ENCODE measurements around the gene NFIX.

DNA sequence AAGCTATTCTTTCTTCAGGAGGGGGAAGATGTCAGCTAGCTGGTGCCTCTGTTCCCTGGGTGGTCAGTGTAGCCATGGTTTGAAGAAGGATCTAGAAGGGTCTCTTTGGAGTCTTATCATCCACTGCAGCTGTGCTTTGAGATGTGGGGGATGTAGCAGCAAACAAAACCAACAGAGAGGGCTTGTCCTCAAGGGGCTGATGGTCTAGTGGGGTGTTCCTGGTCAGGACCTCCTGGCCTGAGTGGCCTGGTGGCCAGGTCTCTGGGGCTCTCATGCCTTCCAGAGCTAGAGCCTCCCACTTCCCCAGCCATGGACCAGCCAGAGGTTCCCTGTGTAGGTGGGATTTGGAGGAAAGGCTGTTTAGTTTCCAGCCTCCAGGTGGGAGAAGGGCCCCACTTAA lies 67.0 kb downstream of the NFIX start:
- TF ChIP-seq EZH2 (IDR thresholded peaks at IDR 0.05; ENCODE audit: insufficient read depth, low read length), result no peak
- no peak for TF ChIP-seq CTCF (IDR thresholded peaks at IDR 0.05; ENCODE audit: insufficient read depth, low read depth, low read length)

Measured in astrocyte (in vitro differentiated cells and primary cell).